Measurements from ENCODE around the gene IL17B.

IL17B gene

DNA sequence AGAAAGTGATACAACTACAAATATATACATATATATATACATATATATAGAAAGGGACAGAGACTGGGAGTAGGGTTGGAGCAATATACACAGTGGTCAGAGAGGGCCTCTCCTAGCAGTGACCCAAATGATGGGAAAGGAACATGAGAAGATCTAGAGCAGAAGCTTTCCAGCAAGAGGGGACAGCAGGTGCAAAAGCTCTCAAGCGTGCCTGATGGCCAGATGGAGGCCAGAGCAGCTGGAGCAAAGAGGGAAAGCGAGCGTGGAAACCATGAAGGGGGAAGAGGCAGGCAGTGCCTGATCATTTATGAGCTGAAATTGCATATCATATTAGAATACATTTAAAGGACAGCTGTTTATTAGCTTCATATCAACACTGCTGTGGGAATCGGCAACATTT, 41.4 kb downstream of the IL17B start:
- no peaks in the 10 kb centered on the region for H3K36me3 ChIP-seq (replicated peaks in 1 of 2; ENCODE audit: control insufficient read depth in 2 of 2, insufficient read depth in 2 of 2, low read length in 2 of 2)
- H3K9me3 ChIP-seq (replicated peaks in 1 of 2; ENCODE audit: control insufficient read depth in 2 of 2, insufficient read depth in 1 of 2, low read depth in 1 of 2, low read length in 2 of 2), result no peaks in the 10 kb centered on the region
- no peak overlapping the region for H3K14ac ChIP-seq (ENCODE audit: low read length)
- H3K4me1 ChIP-seq (ENCODE audit: control insufficient read depth in 2 of 2, insufficient read depth in 1 of 2, low read depth in 1 of 2, low read length in 2 of 2), result no peaks in the 10 kb centered on the region
- H3K18ac ChIP-seq (ENCODE audit: low read length), result no peak overlapping the region
- H3K27ac ChIP-seq (replicated peaks; ENCODE audit: low read length), result no peak overlapping the region
- H2BK5ac ChIP-seq (ENCODE audit: low read length), result no peak overlapping the region
- no peak overlapping the region for H3K4me3 ChIP-seq (ENCODE audit: low read length in 2 of 2)
- H3K79me1 ChIP-seq (ENCODE audit: low read depth, low read length), result no peaks in the 10 kb centered on the region
- no peak overlapping the region for H2AK5ac ChIP-seq (ENCODE audit: low read depth, low read length)
- no peak overlapping the region for H4K91ac ChIP-seq (ENCODE audit: low read depth, low read length, poor library complexity)
- no peak overlapping the region for H3K9ac ChIP-seq (ENCODE audit: low read depth, low read length, poor library complexity)
- H2AFZ ChIP-seq (ENCODE audit: low read length), result no peak overlapping the region
- H3K27me3 ChIP-seq (ENCODE audit: control insufficient read depth in 3 of 3, insufficient read depth in 3 of 3, low read depth in 1 of 3, low read length in 3 of 3), result no peaks in the 10 kb centered on the region
- H2BK120ac ChIP-seq (ENCODE audit: low read depth, low read length), result no peak overlapping the region
- no peak for DNase-seq (ENCODE audit: low spot score)
- no CpG with 5 or more reads among the region's 4 CpGs for WGBS, 2 donors (ENCODE audit: extremely low coverage in 2 of 2, insufficient read length in 2 of 2, insufficient replicate concordance in 1 of 2)
- no peak overlapping the region for H3K4ac ChIP-seq (ENCODE audit: low read length)
- H3K4me2 ChIP-seq (ENCODE audit: insufficient read depth, low read length, poor library complexity, severe bottlenecking), result no peak overlapping the region
- no peak overlapping the region for H2BK15ac ChIP-seq (ENCODE audit: low read length)
- no peak overlapping the region for H4K8ac ChIP-seq (ENCODE audit: low read depth, low read length)
- H2BK12ac ChIP-seq (ENCODE audit: low read length), result no peak overlapping the region
- no peak overlapping the region for H3K23ac ChIP-seq (ENCODE audit: low read depth, low read length, poor library complexity)

DNA sequence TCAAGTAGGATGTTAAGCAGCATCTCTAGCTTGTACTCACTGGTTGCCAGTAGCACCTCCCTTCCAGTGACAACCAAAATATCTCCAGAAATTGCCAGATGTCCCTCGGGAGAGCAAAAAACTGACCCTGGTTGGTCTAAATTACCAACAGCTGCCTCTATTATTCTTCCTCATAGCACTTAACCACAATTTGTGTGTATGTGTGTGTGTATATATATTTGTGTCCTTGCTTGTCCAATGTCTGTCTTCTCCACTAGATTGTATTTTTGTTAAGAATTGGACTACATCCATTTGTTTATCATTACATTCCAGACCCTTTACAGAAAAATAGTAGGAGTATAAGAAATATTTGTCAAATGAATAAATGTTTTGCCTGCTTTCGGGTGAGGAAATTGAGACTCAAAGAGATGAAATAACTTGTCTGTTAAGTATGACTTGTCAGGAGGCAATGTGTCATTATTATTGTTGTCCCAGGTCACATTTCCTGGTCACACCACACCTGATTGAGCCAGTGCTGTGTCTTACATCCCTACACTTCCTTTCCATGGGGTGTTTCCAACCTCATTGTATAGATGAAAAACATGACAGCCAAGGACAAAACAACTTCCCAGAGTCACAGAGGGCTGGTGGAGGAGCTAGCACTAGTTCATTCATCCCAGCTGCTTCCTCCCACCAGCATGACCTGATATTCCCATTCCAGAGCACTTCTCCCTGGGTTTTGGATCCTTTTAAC, 45.2 kb downstream of the IL17B start:
- H3K4me2 ChIP-seq (ENCODE audit: insufficient read depth, low read length, poor library complexity, severe bottlenecking), result no peak overlapping the region
- no peaks in the 10 kb centered on the region for H3K36me3 ChIP-seq (replicated peaks in 1 of 2; ENCODE audit: control insufficient read depth in 2 of 2, insufficient read depth in 2 of 2, low read length in 2 of 2)
- no peak overlapping the region for H4K8ac ChIP-seq (ENCODE audit: low read depth, low read length)
- no peak overlapping the region for H3K14ac ChIP-seq (ENCODE audit: low read length)
- DNase-seq (ENCODE audit: low spot score), result no peak
- no peak overlapping the region for H3K23ac ChIP-seq (ENCODE audit: low read depth, low read length, poor library complexity)
- no peaks in the 10 kb centered on the region for H3K27me3 ChIP-seq (ENCODE audit: control insufficient read depth in 3 of 3, insufficient read depth in 3 of 3, low read depth in 1 of 3, low read length in 3 of 3)
- no peak overlapping the region for H2BK5ac ChIP-seq (ENCODE audit: low read length)
- H3K4ac ChIP-seq (ENCODE audit: low read length), result no peak overlapping the region
- no peak overlapping the region for H3K9ac ChIP-seq (ENCODE audit: low read depth, low read length, poor library complexity)
- no peaks in the 10 kb centered on the region for H3K79me1 ChIP-seq (ENCODE audit: low read depth, low read length)
- no peak overlapping the region for H3K18ac ChIP-seq (ENCODE audit: low read length)
- no peak overlapping the region for H2BK15ac ChIP-seq (ENCODE audit: low read length)
- no peak overlapping the region for H2AFZ ChIP-seq (ENCODE audit: low read length)
- no peak overlapping the region for H2AK5ac ChIP-seq (ENCODE audit: low read depth, low read length)
- no peak overlapping the region for H2BK120ac ChIP-seq (ENCODE audit: low read depth, low read length)
- H3K4me1 ChIP-seq (ENCODE audit: control insufficient read depth in 2 of 2, insufficient read depth in 1 of 2, low read depth in 1 of 2, low read length in 2 of 2), result no peaks in the 10 kb centered on the region
- H3K27ac ChIP-seq (replicated peaks; ENCODE audit: low read length), result no peak overlapping the region
- no CpG with 5 or more reads among the region's 2 CpGs for WGBS, 2 donors (ENCODE audit: extremely low coverage in 2 of 2, insufficient read length in 2 of 2, insufficient replicate concordance in 1 of 2)
- no peaks in the 10 kb centered on the region for H3K9me3 ChIP-seq (replicated peaks in 1 of 2; ENCODE audit: control insufficient read depth in 2 of 2, insufficient read depth in 1 of 2, low read depth in 1 of 2, low read length in 2 of 2)
- H2BK12ac ChIP-seq (ENCODE audit: low read length), result no peak overlapping the region
- H3K4me3 ChIP-seq (ENCODE audit: low read length in 2 of 2), result no peak overlapping the region
- no peak overlapping the region for H4K91ac ChIP-seq (ENCODE audit: low read depth, low read length, poor library complexity)

DNA sequence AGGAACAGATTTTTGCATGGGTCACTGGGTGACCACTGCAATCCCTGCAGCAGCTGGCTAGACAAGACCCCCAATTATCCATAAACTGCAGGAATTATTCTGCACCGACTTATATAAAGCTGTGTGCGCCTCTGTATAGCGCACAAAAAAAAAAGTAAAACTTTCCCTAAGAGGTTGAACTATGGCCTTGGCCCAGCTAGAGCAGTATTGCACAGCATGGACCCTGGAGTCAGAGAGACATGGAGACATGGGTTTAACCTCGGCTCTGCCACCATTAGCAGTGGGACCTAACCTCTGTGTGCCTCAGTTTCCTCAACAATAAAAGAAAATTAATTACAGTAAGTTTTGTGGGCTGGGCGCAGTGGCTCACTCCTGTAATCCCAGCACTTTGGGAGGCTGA, 50.9 kb downstream of the IL17B start:
- H3K9ac ChIP-seq (ENCODE audit: low read depth, low read length, poor library complexity), result no peak overlapping the region
- H3K27me3 ChIP-seq (ENCODE audit: control insufficient read depth in 3 of 3, insufficient read depth in 3 of 3, low read depth in 1 of 3, low read length in 3 of 3), result no peaks in the 10 kb centered on the region
- no peak overlapping the region for H3K4me3 ChIP-seq (ENCODE audit: low read length in 2 of 2)
- H3K27ac ChIP-seq (replicated peaks; ENCODE audit: low read length), result no peak overlapping the region
- H4K91ac ChIP-seq (ENCODE audit: low read depth, low read length, poor library complexity), result no peak overlapping the region
- H2AK5ac ChIP-seq (ENCODE audit: low read depth, low read length), result no peak overlapping the region
- DNase-seq (ENCODE audit: low spot score), result no peak
- no peak overlapping the region for H2BK12ac ChIP-seq (ENCODE audit: low read length)
- no peak overlapping the region for H2BK15ac ChIP-seq (ENCODE audit: low read length)
- no CpG with 5 or more reads among the region's 5 CpGs for whole genome bisulfite sequencing, 2 donors (ENCODE audit: extremely low coverage in 2 of 2, insufficient read length in 2 of 2, insufficient replicate concordance in 1 of 2)
- H3K9me3 ChIP-seq (replicated peaks in 1 of 2; ENCODE audit: control insufficient read depth in 2 of 2, insufficient read depth in 1 of 2, low read depth in 1 of 2, low read length in 2 of 2), result no peaks in the 10 kb centered on the region
- no peak overlapping the region for H3K4me2 ChIP-seq (ENCODE audit: insufficient read depth, low read length, poor library complexity, severe bottlenecking)
- H3K18ac ChIP-seq (ENCODE audit: low read length), result no peak overlapping the region
- no peak overlapping the region for H3K23ac ChIP-seq (ENCODE audit: low read depth, low read length, poor library complexity)
- H3K14ac ChIP-seq (ENCODE audit: low read length), result no peak overlapping the region
- H2AFZ ChIP-seq (ENCODE audit: low read length), result no peak overlapping the region
- H3K79me1 ChIP-seq (ENCODE audit: low read depth, low read length), result no peaks in the 10 kb centered on the region
- no peak overlapping the region for H2BK5ac ChIP-seq (ENCODE audit: low read length)
- H3K4ac ChIP-seq (ENCODE audit: low read length), result no peak overlapping the region
- no peaks in the 10 kb centered on the region for H3K4me1 ChIP-seq (ENCODE audit: control insufficient read depth in 2 of 2, insufficient read depth in 1 of 2, low read depth in 1 of 2, low read length in 2 of 2)
- no peaks in the 10 kb centered on the region for H3K36me3 ChIP-seq (replicated peaks in 1 of 2; ENCODE audit: control insufficient read depth in 2 of 2, insufficient read depth in 2 of 2, low read length in 2 of 2)
- no peak overlapping the region for H4K8ac ChIP-seq (ENCODE audit: low read depth, low read length)
- H2BK120ac ChIP-seq (ENCODE audit: low read depth, low read length), result no peak overlapping the region

DNA sequence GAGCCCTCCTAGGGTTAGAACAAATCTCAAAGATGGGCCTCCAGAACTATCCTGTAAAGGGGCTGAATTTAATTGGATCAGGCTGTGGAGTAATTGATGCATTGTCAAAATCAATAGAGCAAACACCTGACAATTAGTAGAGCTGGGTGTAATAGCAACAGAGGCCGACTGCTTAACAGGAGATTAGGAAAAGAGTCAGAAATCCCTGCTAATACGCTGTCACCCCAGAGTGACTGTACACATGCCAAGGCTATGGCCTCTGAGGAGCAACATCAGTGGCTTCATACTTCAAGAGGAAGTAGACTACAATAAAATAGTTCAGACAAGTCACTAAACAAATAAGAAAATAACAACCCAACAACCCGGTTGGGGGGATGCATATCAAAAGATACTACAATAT, 52.5 kb downstream of the IL17B start:
- Histone ChIP-seq H2BK15ac (ENCODE audit: low read length) (no peak overlapping the region), H3K27me3 (ENCODE audit: control insufficient read depth in 3 of 3, insufficient read depth in 3 of 3, low read depth in 1 of 3, low read length in 3 of 3) (no peaks in the 10 kb centered on the region), H2BK12ac (ENCODE audit: low read length) (no peak overlapping the region), H2AFZ (ENCODE audit: low read length) (no peak overlapping the region), H4K8ac (ENCODE audit: low read depth, low read length) (no peak overlapping the region), H3K4me2 (ENCODE audit: insufficient read depth, low read length, poor library complexity, severe bottlenecking) (no peak overlapping the region), H3K23ac (ENCODE audit: low read depth, low read length, poor library complexity) (no peak overlapping the region), H2AK5ac (ENCODE audit: low read depth, low read length) (no peak overlapping the region), H3K4me3 (ENCODE audit: low read length in 2 of 2) (no peak overlapping the region), H2BK5ac (ENCODE audit: low read length) (no peak overlapping the region), H3K14ac (ENCODE audit: low read length) (no peak overlapping the region), H3K27ac (replicated peaks; ENCODE audit: low read length) (no peak overlapping the region), H3K18ac (ENCODE audit: low read length) (no peak overlapping the region), H3K9ac (ENCODE audit: low read depth, low read length, poor library complexity) (no peak overlapping the region), H3K79me1 (ENCODE audit: low read depth, low read length) (no peaks in the 10 kb centered on the region), H2BK120ac (ENCODE audit: low read depth, low read length) (no peak overlapping the region), H3K4ac (ENCODE audit: low read length) (no peak overlapping the region), H3K4me1 (ENCODE audit: control insufficient read depth in 2 of 2, insufficient read depth in 1 of 2, low read depth in 1 of 2, low read length in 2 of 2) (no peaks in the 10 kb centered on the region), H3K36me3 (replicated peaks in 1 of 2; ENCODE audit: control insufficient read depth in 2 of 2, insufficient read depth in 2 of 2, low read length in 2 of 2) (no peaks in the 10 kb centered on the region), H3K9me3 (replicated peaks in 1 of 2; ENCODE audit: control insufficient read depth in 2 of 2, insufficient read depth in 1 of 2, low read depth in 1 of 2, low read length in 2 of 2) (no peaks in the 10 kb centered on the region), H4K91ac (ENCODE audit: low read depth, low read length, poor library complexity) (no peak overlapping the region)
- WGBS, 2 donors (ENCODE audit: extremely low coverage in 2 of 2, insufficient read length in 2 of 2, insufficient replicate concordance in 1 of 2), result no CpG with 5 or more reads among the region's 3 CpGs
- DNase-seq (ENCODE audit: low spot score), result no peak
